ENCODE measurements around the gene ESRRG.
A peak's percentile ranks its signal among the peaks of the same experiment; 100 is the strongest.
"Not testable (repeated sequence)": the region's sequence is repeated elsewhere in the genome, so short reads cannot be mapped to it uniquely, and the experiment has no call there.

Gene ESRRG

DNA sequence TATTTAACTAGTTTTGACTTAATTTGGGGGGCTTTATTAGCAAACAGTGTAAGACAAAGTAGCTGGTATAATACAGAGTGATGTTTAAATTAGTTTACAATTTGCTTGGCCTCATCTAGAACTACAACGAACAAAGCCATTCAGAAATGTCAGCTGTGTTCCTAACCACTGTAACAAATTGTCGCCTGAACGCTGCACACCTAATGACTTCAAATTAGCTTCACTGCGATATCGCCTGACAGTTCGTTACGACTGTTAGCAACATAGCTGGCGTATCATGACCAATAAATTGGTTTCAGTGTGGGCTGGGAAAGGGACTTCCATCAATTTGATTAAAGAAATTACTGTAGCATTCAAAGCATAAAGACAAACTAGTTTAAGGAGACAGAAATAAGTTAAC, 160.1 kb downstream of the ESRRG start:
- no peak for DNase-seq (ENCODE audit: low spot score)

DNA sequence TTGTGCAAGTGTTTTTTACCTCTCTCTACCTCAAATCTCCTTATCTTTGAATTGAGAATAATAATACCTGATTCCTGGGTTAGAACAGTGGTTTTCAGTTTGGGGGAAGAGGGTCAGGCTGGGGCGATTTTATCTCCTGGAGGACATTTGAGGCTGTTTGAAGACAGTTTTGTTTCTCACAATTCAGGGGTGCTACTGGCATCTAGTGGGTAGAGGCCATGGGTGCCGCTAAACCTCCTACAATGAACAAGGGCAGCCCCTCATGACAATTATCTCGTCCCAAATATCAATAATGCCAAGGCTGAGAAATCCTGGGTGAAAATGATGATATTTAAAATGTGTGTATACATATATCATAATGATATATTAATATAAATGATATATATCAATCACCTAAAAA, 160.8 kb downstream of the ESRRG start:
- DNase-seq (ENCODE audit: low spot score): no peak

DNA sequence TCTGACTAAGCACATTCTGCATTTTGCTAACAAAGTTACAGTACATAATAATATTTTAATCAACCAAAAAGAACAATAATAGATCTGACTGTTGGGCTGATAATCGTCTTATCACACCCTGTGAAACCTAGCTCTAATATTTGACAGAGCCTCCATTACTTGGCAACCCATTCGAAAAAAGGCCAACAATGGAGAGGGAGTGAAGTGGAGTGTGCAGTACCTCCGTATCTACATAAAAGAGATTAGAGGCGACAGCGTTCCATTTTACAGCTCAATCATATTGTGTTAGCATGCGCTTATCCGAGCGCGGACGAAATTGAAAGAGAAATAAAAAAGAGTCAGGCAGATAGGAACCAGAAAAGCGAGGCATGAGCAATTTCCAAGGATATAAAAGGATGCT, 162.7 kb downstream of the ESRRG start:
- DNase-seq (ENCODE audit: low spot score): no peak

GRCh38 chr1:216559359-216559758, 163.9 kb downstream of the ESRRG start:
- no peak for DNase-seq (ENCODE audit: low spot score)

- no peak for DNase-seq (ENCODE audit: low spot score)
Observed at GRCh38 chr1:216555653-216556052, 167.6 kb downstream of the ESRRG start.

GRCh38 chr1:216554934-216555333, 168.3 kb downstream of the ESRRG start:
- DNase-seq (ENCODE audit: low spot score): no peak

DNA sequence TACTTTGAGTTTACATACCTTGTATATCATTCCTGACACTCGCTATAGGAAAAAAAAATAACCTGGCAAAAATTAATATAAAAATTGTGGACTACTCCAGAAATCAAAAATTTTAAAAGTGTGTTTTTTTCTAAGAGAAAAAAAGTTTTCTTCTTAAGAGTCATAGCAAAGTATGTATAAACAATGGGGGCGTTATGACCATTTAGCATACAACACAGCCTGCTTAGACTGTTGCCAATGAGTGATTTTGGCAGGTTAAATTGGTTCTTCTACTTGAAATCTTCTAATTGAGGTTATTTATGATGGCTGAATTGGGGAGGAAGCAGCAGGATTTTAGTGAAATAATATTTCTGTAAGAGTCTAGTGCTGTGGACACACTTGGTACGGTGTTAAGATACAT, 169.5 kb downstream of the ESRRG start:
- no peak for DNase-seq (ENCODE audit: low spot score)

DNA sequence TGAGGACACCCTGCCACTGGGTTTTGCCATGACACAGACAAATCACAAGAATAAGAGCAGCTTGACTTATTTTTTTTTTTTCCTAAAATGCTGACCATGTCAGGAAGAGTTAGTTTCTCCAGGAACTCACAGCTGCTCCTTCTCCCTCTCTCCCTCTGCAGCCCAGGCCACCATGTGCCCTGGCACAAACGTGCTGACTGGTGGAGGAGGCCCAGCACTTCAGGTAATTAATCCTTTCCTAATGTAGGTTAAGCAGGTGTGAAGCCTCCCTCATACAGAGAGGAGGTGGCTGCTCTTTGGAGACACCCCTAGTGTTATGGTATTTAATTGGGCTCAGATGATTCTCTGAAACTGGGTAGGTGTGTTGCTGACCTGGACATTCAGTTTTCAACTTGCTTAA, 170.2 kb downstream of the ESRRG start:
- DNase-seq (ENCODE audit: low spot score): no peak

DNA sequence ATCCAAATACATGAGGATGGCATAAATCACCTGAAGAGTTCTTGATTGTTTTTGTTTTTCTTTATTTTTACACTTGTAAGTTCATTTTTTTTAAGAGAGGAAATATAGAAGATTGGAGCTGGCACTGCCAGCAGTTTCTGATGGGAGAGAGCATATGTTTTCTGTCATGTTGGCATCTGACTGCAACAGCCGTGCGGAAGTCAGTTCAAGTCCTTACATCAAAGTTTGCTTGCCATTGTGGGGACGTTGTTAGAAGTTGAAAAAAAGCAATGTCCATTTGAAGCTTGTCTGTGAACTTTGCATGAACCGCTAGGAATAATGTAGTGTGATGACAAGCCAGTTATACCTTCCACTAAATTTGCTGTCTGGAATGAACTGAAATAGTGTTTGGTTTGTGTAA, 173.4 kb downstream of the ESRRG start:
- DNase-seq (ENCODE audit: low spot score): no peak

- DNase-seq (ENCODE audit: low spot score): no peak
Observed at GRCh38 chr1:216542741-216543140, 180.5 kb downstream of the ESRRG start.

- DNase-seq (ENCODE audit: low spot score): no peak
Observed at GRCh38 chr1:216542263-216542662, 181.0 kb downstream of the ESRRG start.

DNA sequence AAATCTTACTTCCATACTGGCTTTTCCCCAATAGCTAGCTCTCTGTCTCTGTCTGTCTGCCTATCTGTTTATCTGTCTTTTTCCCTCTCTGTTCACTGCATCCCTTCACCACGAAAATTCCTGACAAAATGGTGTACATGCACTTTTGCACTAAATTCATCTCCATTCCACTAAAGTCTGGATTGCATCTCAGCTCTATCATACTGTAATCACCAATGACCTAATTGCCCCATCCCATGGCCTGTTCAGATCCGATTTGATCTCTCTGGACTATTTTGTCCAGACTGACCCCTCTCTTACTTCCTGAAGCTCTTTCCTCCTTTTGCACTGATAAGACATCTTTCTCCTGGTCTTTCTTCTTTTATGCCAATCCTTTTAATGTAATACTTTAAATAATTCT, 187.5 kb downstream of the ESRRG start:
- DNase-seq (ENCODE audit: low spot score): no peak

DNA sequence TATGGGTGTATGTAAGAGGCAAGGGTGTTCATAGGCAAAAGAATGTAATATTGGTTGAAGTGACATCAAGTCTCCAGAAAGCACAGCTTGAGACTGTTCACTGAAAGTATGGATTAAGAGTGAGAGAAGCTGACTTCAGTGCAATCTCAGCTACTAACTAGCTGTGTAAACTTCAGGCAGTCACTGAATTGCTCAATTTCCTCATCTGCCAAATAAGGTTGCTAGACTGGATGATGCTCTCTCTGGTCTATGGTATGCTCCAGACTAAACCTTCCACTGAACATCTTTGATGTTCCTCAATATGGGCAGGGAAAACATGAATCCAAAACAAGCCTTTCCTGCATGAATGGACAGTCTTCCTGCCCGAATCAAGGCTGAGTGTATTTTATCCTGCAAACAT, 188.2 kb downstream of the ESRRG start:
- no peak for DNase-seq (ENCODE audit: low spot score)

DNA sequence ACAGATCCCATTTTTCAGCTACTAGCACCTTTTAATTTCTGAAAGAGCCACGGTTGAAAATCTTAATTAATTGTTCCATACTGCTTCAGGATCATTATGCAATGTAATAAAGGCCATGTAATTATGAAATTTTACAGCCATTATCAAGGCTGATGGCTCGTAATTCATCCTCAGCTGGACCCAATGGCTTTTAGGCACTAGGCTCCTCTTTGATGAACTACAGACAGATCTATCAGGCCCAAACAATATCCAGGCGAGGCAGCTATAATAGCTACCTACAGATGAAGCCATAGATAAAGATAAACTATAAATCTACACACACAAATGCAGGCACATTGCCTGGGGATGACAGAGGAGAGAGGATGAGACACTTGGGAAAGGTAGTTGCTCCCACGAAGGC, 189.5 kb downstream of the ESRRG start:
- DNase-seq (ENCODE audit: low spot score): no peak

DNA sequence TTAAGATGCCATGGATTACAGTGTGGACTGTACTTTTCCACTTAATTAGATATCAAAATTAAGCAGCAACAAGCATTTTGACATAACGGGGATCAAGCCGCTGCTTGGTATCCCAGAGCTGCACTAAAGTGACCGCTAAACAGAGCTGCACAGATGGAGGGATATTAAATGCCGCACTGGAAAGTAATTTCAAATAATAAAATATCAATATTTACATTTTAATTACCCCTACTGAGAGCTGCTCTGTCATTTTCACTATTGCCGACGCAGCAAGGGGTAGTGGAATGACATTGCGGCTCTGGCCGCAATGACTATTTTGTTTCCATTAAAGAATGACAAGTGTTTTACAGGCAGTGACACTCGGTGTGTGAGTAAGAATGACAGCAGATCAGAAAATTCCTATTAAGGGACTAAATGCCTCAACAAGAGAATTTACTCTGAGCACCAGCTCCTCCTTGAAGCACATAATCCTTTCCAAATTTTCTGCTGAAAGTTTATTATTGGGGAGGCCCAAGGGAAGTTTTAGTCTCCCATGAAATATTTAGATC, 190.9 kb downstream of the ESRRG start:
- no peak for DNase-seq (ENCODE audit: low spot score)

DNA sequence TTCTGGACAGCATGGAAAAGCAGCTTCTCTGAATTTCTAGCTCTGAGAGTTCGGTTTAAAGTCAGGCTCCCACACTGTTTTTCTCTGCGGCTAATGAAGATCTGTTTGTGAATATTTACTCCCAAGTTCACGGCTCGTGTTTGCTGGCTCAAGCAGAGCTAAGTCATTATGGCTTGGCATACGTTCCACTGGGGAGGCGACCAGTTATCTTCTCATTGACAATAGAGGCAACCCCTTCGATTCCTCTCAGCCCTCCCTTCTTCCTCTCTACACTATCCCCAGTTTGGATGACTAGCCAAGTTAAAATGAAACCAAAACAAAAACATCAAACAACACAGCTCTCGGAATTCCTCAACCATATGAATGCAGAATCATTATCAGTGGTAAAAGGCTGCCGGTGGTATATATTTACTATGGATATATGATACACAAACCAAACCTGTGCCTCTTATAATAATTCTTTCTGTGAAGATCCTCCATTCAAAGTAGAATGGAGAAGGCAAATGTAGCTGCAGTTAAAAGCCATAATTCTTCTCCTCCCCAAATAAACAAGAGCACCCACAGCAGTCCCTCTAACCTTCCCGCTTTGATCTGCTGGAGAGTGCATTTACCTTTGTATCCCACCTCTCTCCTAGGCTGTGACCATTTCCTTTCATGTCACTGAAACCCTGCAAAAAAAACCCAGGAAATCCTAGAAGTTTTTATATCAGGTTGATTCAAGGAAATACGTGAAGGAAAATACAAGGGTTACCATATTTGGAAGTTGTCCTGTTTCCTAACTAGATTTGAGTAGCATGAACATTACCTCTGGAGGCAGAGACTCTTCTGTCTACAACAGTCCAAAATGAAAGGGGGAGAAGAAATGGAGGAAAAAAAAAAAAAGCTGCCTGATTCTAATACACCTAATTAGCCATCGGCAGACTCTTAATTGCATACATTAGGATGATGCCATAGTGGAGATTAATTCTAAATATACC, 191.7 kb downstream of the ESRRG start:
- DNase-seq (ENCODE audit: low spot score): peak; percentile 15

- not testable (repeated sequence) for DNase-seq (ENCODE audit: low spot score)
Observed at GRCh38 chr1:216529851-216530250, 193.4 kb downstream of the ESRRG start.

DNA sequence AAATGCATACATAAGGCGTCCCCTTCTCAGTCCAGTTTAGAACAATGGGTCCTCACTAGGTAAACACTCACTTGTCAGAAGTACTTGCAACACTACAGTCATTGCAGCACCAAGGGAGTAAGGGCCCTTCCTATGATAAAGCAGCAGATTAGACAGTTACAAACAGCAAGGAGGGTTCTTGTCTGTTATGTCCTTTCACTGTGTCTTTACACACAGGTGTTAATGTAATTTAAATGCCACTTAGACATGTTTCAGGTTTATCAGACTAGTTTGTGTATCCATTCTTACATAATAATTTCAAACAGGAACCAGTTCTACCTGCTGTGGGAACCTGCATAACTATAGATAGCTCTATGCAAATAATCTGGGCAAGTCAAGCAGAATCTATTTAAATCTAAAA, 194.4 kb downstream of the ESRRG start:
- DNase-seq (ENCODE audit: low spot score): no peak

GRCh38 chr1:216523449-216524190, 199.6 kb downstream of the ESRRG start:
- no peak for DNase-seq (ENCODE audit: low spot score)

- no peak for DNase-seq (ENCODE audit: low spot score)
Observed at GRCh38 chr1:216523043-216523442, 200.2 kb downstream of the ESRRG start.

GRCh38 chr1:216521477-216521876, 201.8 kb downstream of the ESRRG start:
- DNase-seq (ENCODE audit: low spot score): no peak

DNA sequence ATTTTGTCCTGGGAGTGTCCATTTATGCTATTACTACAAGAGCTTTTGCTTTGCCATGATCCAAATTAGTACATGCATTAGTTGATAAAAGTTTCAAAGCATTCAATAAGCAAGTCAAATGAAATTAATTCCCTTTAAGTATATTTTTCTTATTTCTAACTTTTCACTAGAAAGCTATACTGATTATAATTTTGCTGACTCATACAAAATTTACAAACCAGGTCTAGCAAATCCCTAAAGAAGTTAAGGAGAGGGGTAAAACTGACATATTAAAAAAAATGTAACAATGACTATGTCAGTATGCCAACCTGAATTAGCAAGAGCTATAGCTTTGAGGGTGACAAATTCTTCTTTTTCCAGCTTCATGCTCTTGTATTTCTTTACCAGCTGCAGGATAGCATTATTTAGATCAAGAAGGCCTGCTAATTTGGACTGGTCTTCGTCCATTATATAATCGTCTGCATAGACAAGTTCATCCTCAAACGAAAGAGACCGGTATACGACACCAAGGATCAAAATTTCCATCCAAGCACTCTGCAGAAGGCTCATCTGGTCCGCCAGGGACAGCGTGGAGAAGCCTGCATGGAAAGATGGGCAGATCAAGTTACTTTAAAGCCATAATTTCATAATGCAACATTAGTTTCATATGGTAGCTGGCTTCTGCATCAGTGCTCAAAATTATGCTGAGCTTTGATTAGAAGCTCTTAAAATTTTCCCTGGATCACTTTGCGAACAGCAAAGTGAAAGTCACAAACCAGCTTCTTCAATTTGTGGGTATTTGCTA, 204.2 kb downstream of the ESRRG start:
- no peak for DNase-seq (ENCODE audit: low spot score)

Measured in globus pallidus (tissue), 1 donor.